AG04450 (cell line): ENCODE data around the gene UBA1. TPM values are rescaled to one million over a fixed set of nuclear protein-coding genes. Genes with fewer than 3 reads are reported as not detected.

Experiments
- CTCF ChIA-PET: fragments of 300-600, 350-600 bp; formaldehyde crosslinking; extraction: SDS; loops from one replicate; lab custom pipeline; 2022; ENCODE audit warnings: antibody characterized with exemption, inconsistent platforms; lab: Charles Lee
- POLR2A ChIA-PET: fragments of 350-600 bp; formaldehyde crosslinking; extraction: SDS; loops from one replicate; lab custom pipeline; 2021; ENCODE audit warnings: antibody characterized with exemption, inconsistent platforms; lab: Yijun Ruan, JAX
- DNase-seq: peaks from one replicate; pipeline ENCODE4 v3.0.0-alpha.2; 2011; ENCODE audit warnings: low read depth, low spot score
- H3K27ac ChIP-seq: one replicate; pipeline ENCODE4 v1.5.1; 2012; ENCODE audit warnings: low read depth, low read length, control low read depth
- H3K27me3 ChIP-seq: one replicate; pipeline ENCODE4 v1.6.0; 2012; ENCODE audit warnings: low read length; ENCODE audit not compliant: control insufficient read depth, insufficient read depth
- H3K4me3 ChIP-seq: 2 replicates; pipeline ENCODE4 v1.5.1; 2011; ENCODE audit warnings: mild to moderate bottlenecking, low read depth, low read length, control low read depth
- H3K9me3 ChIP-seq: 2 replicates; pipeline ENCODE4 v1.5.1; 2012; ENCODE audit warnings: low read length; ENCODE audit not compliant: control insufficient read depth, insufficient read depth
- CTCF ChIP-seq: IDR thresholded peaks from 2 replicates; pipeline ENCODE4 v1.5.1; 2011; ENCODE audit warnings: low read depth, low read length, control low read depth, inconsistent platforms
- polyA plus RNA-seq: library from polyadenylated mRNA; depleted of rRNA; stranded (reverse); fragments of >200 nt; gene quantifications from 2 replicates; pipeline ENCODE4 v1.2.3, GENCODE V29; 2011

The UBA1 gene
- polyA plus RNA-seq, 1 experiment = 196 TPM

- CTCF ChIA-PET = interaction anchor here (2.2 kb wide), 1 partner anchor 193 kb away, joined by 14 read pairs; no protein-coding TSS in a partner anchor
- no peak for TF ChIP-seq CTCF
- POLR2A ChIA-PET = interaction anchor here (0.6 to 0.8 kb wide), 2 partner anchors 26 to 192 kb away, joined by 3 to 7 read pairs; no protein-coding TSS in a partner anchor
- no peak for DNase-seq
- H3K27ac ChIP-seq = no peak overlapping the region
- H3K27me3 ChIP-seq = no peaks in the 10 kb centered on the region
- H3K9me3 ChIP-seq = no peaks in the 10 kb centered on the region
- peak overlapping the region; percentile 66 for H3K4me3 ChIP-seq
These were observed 2.3 kb upstream of the UBA1 start for GRCh38 chrX:47191331-47191730.

DNA sequence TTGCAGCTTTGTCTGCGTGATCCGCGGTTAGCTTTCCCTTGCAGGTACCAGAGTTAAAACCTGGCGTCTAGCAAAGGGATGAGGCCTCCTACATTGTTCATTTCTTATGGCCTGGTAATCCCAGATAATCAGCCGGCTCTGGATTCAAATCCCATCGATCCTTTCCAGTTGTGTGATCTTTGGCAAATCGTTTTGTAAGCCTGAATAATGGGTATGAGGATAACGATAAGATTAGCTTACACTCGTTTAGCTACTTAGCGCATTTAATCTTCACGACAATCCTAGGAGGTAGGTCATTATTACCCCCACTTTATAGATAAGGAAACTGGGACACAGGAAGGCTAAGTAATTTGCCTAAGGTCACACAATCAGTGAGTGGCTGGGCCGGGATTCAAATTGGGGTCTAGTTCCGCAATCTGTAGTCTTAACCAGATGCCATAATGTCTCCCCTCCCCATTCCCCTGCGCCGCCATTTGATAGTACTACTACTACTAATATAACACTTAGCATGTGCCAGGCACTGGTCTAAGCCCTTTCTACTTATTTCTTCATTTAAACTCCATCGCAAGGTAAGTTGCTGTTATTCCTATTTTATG lies 1.7 kb upstream of the UBA1 start:
- DNase-seq = no peak
- Histone ChIP-seq H3K4me3 (peak overlapping the region; percentile 66), H3K9me3 (no peaks in the 10 kb centered on the region), H3K27ac (no peak overlapping the region), H3K27me3 (no peaks in the 10 kb centered on the region)
- ChIA-PET POLR2A (no interaction called here), CTCF (interaction anchor here (2.2 kb wide), 1 partner anchor 193 kb away, joined by 14 read pairs; no protein-coding TSS in a partner anchor)
- no peak for TF ChIP-seq CTCF

DNA sequence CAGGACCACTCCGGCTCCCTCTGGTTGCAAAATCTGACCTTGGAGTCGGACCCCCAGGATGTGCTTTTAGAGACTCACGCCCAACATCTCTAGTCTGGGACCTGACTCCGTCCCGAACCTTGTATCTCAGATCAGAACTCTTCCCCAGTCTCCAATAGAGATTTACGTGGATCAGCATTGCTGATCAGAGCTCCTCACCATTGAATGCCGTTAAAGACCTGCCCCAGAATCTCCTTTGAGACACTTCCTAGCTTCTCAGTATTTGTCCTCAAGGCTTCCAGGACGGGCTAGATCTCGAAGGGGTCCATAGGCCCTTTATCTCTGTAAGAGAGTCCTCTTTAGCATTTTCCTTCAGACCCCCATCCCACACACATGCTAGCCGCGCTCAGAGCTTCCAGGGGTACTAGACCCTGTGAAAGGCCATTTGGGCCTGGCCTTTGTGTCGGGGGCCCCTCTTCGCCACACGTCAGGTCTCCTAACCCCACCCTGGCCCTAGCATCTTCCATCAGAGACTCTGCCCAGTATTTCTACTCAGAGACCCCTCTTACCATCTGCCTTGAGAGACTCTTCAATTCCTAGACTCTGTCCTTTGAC lies 662 bp downstream of the UBA1 start:
- no peaks in the 10 kb centered on the region for H3K27me3 ChIP-seq
- TF ChIP-seq CTCF = no peak
- peak overlapping the region; percentile 77 for H3K4me3 ChIP-seq
- DNase-seq = no peak
- no peaks in the 10 kb centered on the region for H3K9me3 ChIP-seq
- H3K27ac ChIP-seq = peak overlapping the region; percentile 86
- ChIA-PET POLR2A (interaction anchor here (0.6 to 1.0 kb wide), 3 partner anchors 24 to 181 kb away, joined by 3 to 9 read pairs (median 4); no protein-coding TSS in a partner anchor), CTCF (interaction anchor here (1.1 to 1.7 kb wide), 2 partner anchors 118 to 190 kb away, joined by 3 to 8 read pairs; no protein-coding TSS in a partner anchor)

DNA sequence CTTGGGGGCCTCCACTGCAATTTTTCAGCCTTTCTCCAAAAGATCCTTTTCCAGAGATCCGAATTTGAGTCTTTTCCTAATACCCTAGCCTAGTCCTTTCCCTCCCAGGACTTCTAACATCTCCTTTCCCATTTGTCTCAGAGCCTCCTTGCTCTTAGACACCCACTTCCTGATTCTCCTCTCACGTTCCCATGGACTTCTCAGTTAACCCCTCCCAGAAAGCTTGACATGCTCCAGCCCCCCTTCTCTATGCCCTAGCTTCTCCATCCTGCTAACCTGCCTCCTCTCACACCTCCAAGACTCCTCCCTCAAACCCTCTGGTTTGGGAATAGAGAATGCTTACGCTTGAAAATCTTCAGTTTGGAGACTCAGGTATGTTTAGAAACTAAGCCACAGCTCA lies 2.5 kb downstream of the UBA1 start:
- no peaks in the 10 kb centered on the region for H3K27me3 ChIP-seq
- peak overlapping the region; percentile 21 for H3K4me3 ChIP-seq
- H3K27ac ChIP-seq = no peak overlapping the region
- no peaks in the 10 kb centered on the region for H3K9me3 ChIP-seq
- ChIA-PET CTCF (no interaction called here), POLR2A (no interaction called here)
- no peak for TF ChIP-seq CTCF
- DNase-seq = no peak

DNA sequence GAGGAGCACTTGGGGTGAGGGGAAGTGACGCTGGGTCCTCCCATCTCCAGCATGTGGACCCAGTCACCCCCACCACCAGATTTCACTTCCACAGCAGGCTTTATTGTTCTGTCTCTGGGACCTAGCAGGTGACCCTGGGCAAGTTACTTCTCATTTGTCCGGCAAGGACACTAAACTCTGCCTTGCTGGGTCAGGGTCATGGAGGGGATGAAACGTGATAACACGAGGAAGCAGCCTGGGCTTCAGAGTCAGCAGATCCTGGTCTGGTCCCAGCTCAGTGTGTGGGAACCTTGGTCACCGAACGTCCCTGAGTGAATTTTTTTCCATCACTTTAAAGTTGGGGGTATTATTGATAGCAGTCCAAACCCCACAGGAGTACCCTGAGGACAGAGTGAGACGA lies 3.9 kb downstream of the UBA1 start:
- DNase-seq = no peak
- Histone ChIP-seq H3K27me3 (no peaks in the 10 kb centered on the region), H3K27ac (no peak overlapping the region), H3K4me3 (peak overlapping the region; percentile 22; the same call in 1 of the 2 replicates), H3K9me3 (no peaks in the 10 kb centered on the region)
- CTCF ChIA-PET = no interaction called here
- no peak for TF ChIP-seq CTCF
- POLR2A ChIA-PET = interaction anchor here (1.1 kb wide), 1 partner anchor 20 kb away, joined by 5 read pairs; no protein-coding TSS in a partner anchor
